ENCODE data around the gene SLC9A9. TPM values are rescaled to one million over a fixed set of nuclear protein-coding genes. Genes with fewer than 3 reads are reported as not detected.

The SLC9A9 gene
- total and polyA plus RNA-seq, 2 of the 8 experiments (the other 6 are each of a cell fraction or from before 2014, with no cell fraction given) = 0.48 to 1.1 TPM

DNA sequence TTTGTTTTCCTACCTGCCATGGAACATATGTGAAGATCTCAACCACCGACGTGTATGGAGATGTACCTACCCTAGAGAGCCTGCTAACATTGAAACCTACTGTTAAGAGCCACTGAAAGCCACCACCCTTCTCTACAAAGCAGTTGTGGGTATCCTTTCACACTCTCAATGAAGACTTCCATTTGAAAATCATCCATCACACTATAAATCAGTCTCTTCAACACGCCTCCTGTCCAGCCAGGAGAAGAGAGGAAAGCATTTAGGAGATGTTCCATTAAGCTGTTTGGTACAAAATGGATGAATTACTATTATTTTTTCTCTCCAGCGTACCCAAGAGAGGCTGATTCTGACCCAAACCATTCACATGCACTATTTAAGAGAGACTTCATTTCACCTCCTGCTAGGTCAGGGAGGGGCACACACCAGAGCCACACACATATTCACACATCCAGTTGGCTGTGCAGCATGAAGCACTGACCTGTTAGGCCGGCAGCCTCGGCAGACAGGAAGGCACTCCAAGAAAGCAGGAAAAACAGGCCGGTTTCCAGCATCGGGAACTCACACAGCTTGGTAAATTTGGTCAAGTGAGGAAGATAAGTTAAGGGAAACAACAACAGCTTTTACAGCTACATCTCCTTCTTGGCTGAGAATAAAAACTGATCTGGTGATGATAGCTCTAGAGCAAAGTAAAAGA, 274.5 kb downstream of the SLC9A9 start (continued):
- TF ChIP-seq SP2 (IDR thresholded peaks at IDR 0.05; ENCODE audit: low read length) (no peak), SIRT6 (IDR thresholded peaks at IDR 0.05; ENCODE audit: low read length) (no peak), MAFK (IDR thresholded peaks at IDR 0.05; ENCODE audit: low read depth, low read length) (no peak), KDM1A (IDR thresholded peaks at IDR 0.05; ENCODE audit: borderline replicate concordance, low read length) (no peak), BCL11A (IDR thresholded peaks at IDR 0.05; ENCODE audit: low read depth in 2 of 2, low read length in 2 of 2) (no peak)
